ENCODE data around the gene TSPEAR. TPM values are rescaled to one million over a fixed set of nuclear protein-coding genes. Genes with fewer than 3 reads are reported as not detected.
A peak's percentile ranks its signal among the peaks of the same experiment; 100 is the strongest.
"Not testable (repeated sequence)": the region's sequence is repeated elsewhere in the genome, so short reads cannot be mapped to it uniquely, and the experiment has no call there.

TSPEAR gene
- total RNA-seq, 1 experiment from 2014 or later, result not detected

- intact Hi-C loops (cut with micrococcal nuclease), result no loop called here
- Mint-ChIP-seq H3K27ac (ENCODE audit: low read depth, unreplicated experiment) (no peak overlapping the region), H3K27me3 (ENCODE audit: insufficient read depth, unreplicated experiment) (peaks cover 40% of the 10 kb centered on the region), H3K4me3 (ENCODE audit: unreplicated experiment) (no peak overlapping the region), H3K36me3 (ENCODE audit: insufficient read depth, unreplicated experiment) (no peaks in the 10 kb centered on the region), H3K4me1 (ENCODE audit: insufficient read depth, unreplicated experiment) (peaks cover 14% of the 10 kb centered on the region), H3K9me3 (ENCODE audit: unreplicated experiment) (peaks cover 9% of the 10 kb centered on the region)
- no peak for DNase-seq (ENCODE audit: unreplicated experiment)
- ChIA-PET CTCF (interaction anchor here (0.6 kb wide), 1 partner anchor 48 kb away, joined by 3 read pairs; no protein-coding TSS in a partner anchor), POLR2A (interaction anchor here (1.4 kb wide), 1 partner anchor 187 kb away, joined by 4 read pairs; no protein-coding TSS in a partner anchor)
- no peak for TF ChIP-seq CTCF (IDR thresholded peaks at IDR 0.05; ENCODE audit: unreplicated experiment)
- no TSS peak for BruUV-seq (replicated peaks)
Measured at GRCh38 chr21:44667612-44668011, 43.8 kb downstream of the TSPEAR start.

GRCh38 chr21:44666401-44667320 lies 44.7 kb downstream of the TSPEAR start, which contains the start of gene KRTAP12-2:
TSS of gene KRTAP12-2 (minus strand) at chr21:44666927. CDS start at chr21:44666886, 41 bp downstream.
- intact Hi-C loops (cut with micrococcal nuclease), result no loop called here
- Mint-ChIP-seq H3K27me3 (ENCODE audit: insufficient read depth, unreplicated experiment) (peaks cover 49% of the 10 kb centered on the region), H3K4me1 (ENCODE audit: insufficient read depth, unreplicated experiment) (peaks cover 14% of the 10 kb centered on the region), H3K27ac (ENCODE audit: low read depth, unreplicated experiment) (no peak within 1 kb of the TSS), H3K9me3 (ENCODE audit: unreplicated experiment) (peaks cover 8% of the 10 kb centered on the region), H3K4me3 (ENCODE audit: unreplicated experiment) (no peak within 1 kb of the TSS), H3K36me3 (ENCODE audit: insufficient read depth, unreplicated experiment) (no peaks in the 10 kb centered on the region)
- no TSS peak for BruUV-seq (replicated peaks)
- POLR2A ChIA-PET, result interaction anchor here (0.6 to 1.4 kb wide), 3 partner anchors 16 to 463 kb away, joined by 3 to 4 read pairs (median 4); no protein-coding TSS in a partner anchor
- TF ChIP-seq CTCF (IDR thresholded peaks at IDR 0.05; ENCODE audit: unreplicated experiment), result no peak
- peak; percentile 72 for DNase-seq (ENCODE audit: unreplicated experiment)
- CTCF ChIA-PET, result interaction anchor here (0.6 to 1.0 kb wide), 4 partner anchors 47 to 156 kb away, joined by 3 to 4 read pairs (median 3); partner anchors contain the start of gene UBE2G2

GRCh38 chr21:44664691-44665090 lies 46.7 kb downstream of the TSPEAR start:
- CTCF ChIA-PET, result no interaction called here
- no peak overlapping the region for H3K27ac Mint-ChIP-seq (ENCODE audit: low read depth, unreplicated experiment)
- peaks cover 54% of the 10 kb centered on the region for H3K27me3 Mint-ChIP-seq (ENCODE audit: insufficient read depth, unreplicated experiment)
- TF ChIP-seq CTCF (IDR thresholded peaks at IDR 0.05; ENCODE audit: unreplicated experiment), result no peak
- H3K9me3 Mint-ChIP-seq (ENCODE audit: unreplicated experiment), result peaks cover 8% of the 10 kb centered on the region
- peaks cover 14% of the 10 kb centered on the region for H3K4me1 Mint-ChIP-seq (ENCODE audit: insufficient read depth, unreplicated experiment)
- no peaks in the 10 kb centered on the region for H3K36me3 Mint-ChIP-seq (ENCODE audit: insufficient read depth, unreplicated experiment)
- intact Hi-C loops (cut with micrococcal nuclease), result no loop called here
- BruUV-seq (replicated peaks), result no TSS peak
- no peak overlapping the region for H3K4me3 Mint-ChIP-seq (ENCODE audit: unreplicated experiment)
- DNase-seq (ENCODE audit: unreplicated experiment), result no peak
- POLR2A ChIA-PET, result no interaction called here

- POLR2A ChIA-PET; BruUV-seq (replicated peaks); CTCF ChIA-PET; H3K4me1 Mint-ChIP-seq (ENCODE audit: insufficient read depth, unreplicated experiment); H3K36me3 Mint-ChIP-seq (ENCODE audit: insufficient read depth, unreplicated experiment); H3K9me3 Mint-ChIP-seq (ENCODE audit: unreplicated experiment); DNase-seq (ENCODE audit: unreplicated experiment); intact Hi-C loops (cut with micrococcal nuclease); H3K27ac Mint-ChIP-seq (ENCODE audit: low read depth, unreplicated experiment); H3K4me3 Mint-ChIP-seq (ENCODE audit: unreplicated experiment): not testable (repeated sequence)
- peaks cover 60% of the 10 kb centered on the region for H3K27me3 Mint-ChIP-seq (ENCODE audit: insufficient read depth, unreplicated experiment)
Measured at GRCh38 chr21:44661567-44661966, 49.8 kb downstream of the TSPEAR start.
